GM12874 (cell line): ENCODE measurements around the gene SLC39A8.

ENCODE experiments used
- TF ChIP-seq, protein P1 (sequence below): IDR thresholded peaks from 2 replicates; pipeline ENCODE4 v1.5.1; 2011; ENCODE audit warnings: low read depth, mild to moderate bottlenecking, control low read depth, low read length, moderate library complexity; ENCODE audit not compliant: insufficient read depth

Gene SLC39A8

GRCh38 chr4:102213031-102213430 is 132.3 kb downstream of the SLC39A8 start:
- TF ChIP-seq, protein P1, sequence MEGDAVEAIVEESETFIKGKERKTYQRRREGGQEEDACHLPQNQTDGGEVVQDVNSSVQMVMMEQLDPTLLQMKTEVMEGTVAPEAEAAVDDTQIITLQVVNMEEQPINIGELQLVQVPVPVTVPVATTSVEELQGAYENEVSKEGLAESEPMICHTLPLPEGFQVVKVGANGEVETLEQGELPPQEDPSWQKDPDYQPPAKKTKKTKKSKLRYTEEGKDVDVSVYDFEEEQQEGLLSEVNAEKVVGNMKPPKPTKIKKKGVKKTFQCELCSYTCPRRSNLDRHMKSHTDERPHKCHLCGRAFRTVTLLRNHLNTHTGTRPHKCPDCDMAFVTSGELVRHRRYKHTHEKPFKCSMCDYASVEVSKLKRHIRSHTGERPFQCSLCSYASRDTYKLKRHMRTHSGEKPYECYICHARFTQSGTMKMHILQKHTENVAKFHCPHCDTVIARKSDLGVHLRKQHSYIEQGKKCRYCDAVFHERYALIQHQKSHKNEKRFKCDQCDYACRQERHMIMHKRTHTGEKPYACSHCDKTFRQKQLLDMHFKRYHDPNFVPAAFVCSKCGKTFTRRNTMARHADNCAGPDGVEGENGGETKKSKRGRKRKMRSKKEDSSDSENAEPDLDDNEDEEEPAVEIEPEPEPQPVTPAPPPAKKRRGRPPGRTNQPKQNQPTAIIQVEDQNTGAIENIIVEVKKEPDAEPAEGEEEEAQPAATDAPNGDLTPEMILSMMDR = no peak
